A549 (cell line): ENCODE measurements around the gene UTP3. TPM values are rescaled to one million over a fixed set of nuclear protein-coding genes. Genes with fewer than 3 reads are reported as not detected.

Source experiments
- ATAC-seq, 2 experiments: fragments of 200-7000 bp in 1 of 2; fragments of >200 bp in 1 of 2; cut with Nextera tagmentation in 1 of 2; cut with Tn5 transposase in 1 of 2; 3 replicates each; pipeline versions ENCODE4 v1.8.0 to v1.9.1; 2018 to 2020; ENCODE audit warnings: mild to moderate bottlenecking in 1 of 2, moderate library complexity in 1 of 2
- CTCF ChIA-PET: fragments of 300-600 bp; sonication (Branson Sonifier 250); formaldehyde crosslinking; extraction: SDS; loops from one replicate; lab custom pipeline; 2021; ENCODE audit warnings: antibody characterized with exemption, inconsistent platforms; lab: Yijun Ruan, JAX
- POLR2A ChIA-PET: fragments of 350-600 bp; formaldehyde crosslinking; extraction: SDS; loops from one replicate; lab custom pipeline; 2021; ENCODE audit warnings: antibody characterized with exemption, inconsistent platforms; lab: Yijun Ruan, JAX
- DNase-seq, 2 experiments: peaks; one replicate each; pipeline versions ENCODE4 v3.0.0 to v3.0.0-alpha.2; 2011 to 2016; ENCODE audit warnings: low read depth in 1 of 2, low spot score in 1 of 2
- FAIRE-seq: peaks from 2 replicates; lab custom pipeline; 2011; peaks lifted over from hg19 to GRCh38; lab: Jason Lieb, UNC
- H3K27ac ChIP-seq, 2 experiments: fragments of >200 bp; sonication (Bioruptor Twin); formaldehyde crosslinking; 3 replicates each; pipeline ENCODE4 v1.5.1; 2016 to 2017
- H3K4me1 ChIP-seq: fragments of >200 bp; sonication (Bioruptor Twin); formaldehyde crosslinking; 3 replicates; pipeline ENCODE4 v1.6.1; 2016
- H3K4me2 ChIP-seq: fragments of >200 bp; sonication (Bioruptor Twin); formaldehyde crosslinking; 3 replicates; pipeline ENCODE4 v1.6.1; 2016
- H3K4me3 ChIP-seq: fragments of >200 bp; sonication (Bioruptor Twin); formaldehyde crosslinking; 3 replicates; pipeline ENCODE4 v1.5.1; 2016
- H3K9me3 ChIP-seq: fragments of >200 bp; sonication (Bioruptor Twin); formaldehyde crosslinking; 3 replicates; pipeline ENCODE4 v1.6.1; 2016
- ATOH8 ChIP-seq: fragments of 250-450 bp; sonication (Bioruptor Pico); IDR thresholded peaks from 2 replicates; pipeline ENCODE4 v1.5.0; 2020; ENCODE audit warnings: low read depth, mild to moderate bottlenecking, moderate library complexity
- CBX2 ChIP-seq: fragments of 200-600 bp; sonication (generic); IDR thresholded peaks from 2 replicates; pipeline ENCODE4 v1.6.1; 2016; ENCODE audit warnings: low read depth, mild to moderate bottlenecking, borderline replicate concordance
- CHD2 ChIP-seq: fragments of 150-350 bp; IDR thresholded peaks from 2 replicates; pipeline ENCODE4 v1.6.1; 2014; ENCODE audit warnings: low read length; ENCODE audit not compliant: partially characterized antibody
- EP300 ChIP-seq, 2 experiments: fragments of >200 bp; sonication (Bioruptor Twin); formaldehyde crosslinking; IDR thresholded peaks; 2 replicates in 1 of 2; 3 replicates in 1 of 2; pipeline ENCODE4 v1.6.1; 2016 to 2017
- FOXS1 ChIP-seq: fragments of 250-450 bp; sonication (Bioruptor Pico); IDR thresholded peaks from 2 replicates; pipeline ENCODE4 v1.5.0; 2020; ENCODE audit warnings: mild to moderate bottlenecking, moderate library complexity
- GATA3 ChIP-seq: IDR thresholded peaks from 2 replicates; pipeline ENCODE4 v1.6.1; 2012; ENCODE audit warnings: borderline replicate concordance
- HES2 ChIP-seq: fragments of >200 bp; sonication (Bioruptor Twin); formaldehyde crosslinking; IDR thresholded peaks from 2 replicates; pipeline ENCODE4 v1.6.1; 2016
- HEYL ChIP-seq: fragments of 250-450 bp; sonication (Bioruptor Pico); IDR thresholded peaks from 2 replicates; pipeline ENCODE4 v1.8.0; 2021; ENCODE audit warnings: mild to moderate bottlenecking, moderate library complexity
- HOXA7 ChIP-seq: fragments of 250-450 bp; sonication (Bioruptor Pico); IDR thresholded peaks from 2 replicates; pipeline ENCODE4 v1.5.0; 2020; ENCODE audit warnings: mild to moderate bottlenecking, moderate library complexity
- JUNB ChIP-seq: fragments of >200 bp; sonication (Bioruptor Twin); formaldehyde crosslinking; IDR thresholded peaks from 2 replicates; pipeline ENCODE4 v1.6.1; 2016
- KDM1A ChIP-seq: fragments of 200-600 bp; sonication (generic); IDR thresholded peaks from 2 replicates; pipeline ENCODE4 v1.6.1; 2016; ENCODE audit warnings: low read depth, mild to moderate bottlenecking
- KDM5A ChIP-seq: fragments of 200-600 bp; sonication (generic); IDR thresholded peaks from 2 replicates; pipeline ENCODE4 v1.6.1; 2016; ENCODE audit warnings: antibody characterized with exemption, mild to moderate bottlenecking
- MAX ChIP-seq: IDR thresholded peaks from 2 replicates; pipeline ENCODE4 v1.6.1; 2012
- NR3C1 ChIP-seq: fragments of >200 bp; sonication (Bioruptor Twin); formaldehyde crosslinking; IDR thresholded peaks from 3 replicates; pipeline ENCODE4 v1.6.1; 2017
- PBX3 ChIP-seq: IDR thresholded peaks from 2 replicates; pipeline ENCODE4 v1.6.1; 2012
- PHF8 ChIP-seq: fragments of 200-600 bp; sonication (generic); IDR thresholded peaks from 2 replicates; pipeline ENCODE4 v1.6.1; 2016; ENCODE audit warnings: low read depth, mild to moderate bottlenecking, antibody characterized with exemption, moderate library complexity, borderline replicate concordance
- POLR2A ChIP-seq: IDR thresholded peaks from 2 replicates; pipeline ENCODE4 v1.6.1; 2012; ENCODE audit warnings: mild to moderate bottlenecking, low read length
- RCOR1 ChIP-seq: fragments of 150-350 bp; IDR thresholded peaks from 2 replicates; pipeline ENCODE4 v1.6.1; 2014; ENCODE audit warnings: antibody characterized with exemption, low read length, low read depth
- RNF2 ChIP-seq: fragments of 200-600 bp; sonication (generic); IDR thresholded peaks from 2 replicates; pipeline ENCODE4 v1.6.1; 2016; ENCODE audit warnings: low read depth, mild to moderate bottlenecking, antibody characterized with exemption, moderate library complexity, borderline replicate concordance
- USF2 ChIP-seq: fragments of 450-650 bp; IDR thresholded peaks from 2 replicates; pipeline ENCODE4 v1.6.1; 2014; ENCODE audit warnings: antibody characterized with exemption
- ZC3H11A ChIP-seq: fragments of 450-650 bp; IDR thresholded peaks from 2 replicates; pipeline ENCODE4 v1.6.1; 2014; ENCODE audit warnings: antibody characterized with exemption, mild to moderate bottlenecking
- ZSCAN20 ChIP-seq: fragments of 250-450 bp; sonication (Bioruptor Pico); IDR thresholded peaks from 2 replicates; pipeline ENCODE4 v1.8.0; 2022; ENCODE audit warnings: mild to moderate bottlenecking, moderate library complexity
- WGBS: methylation state at CpG from one replicate; pipeline ENCODE4 v1.1.6; 2017; ENCODE audit errors: missing lambda C conversion rate; 5-methylcytosine and 5-hydroxymethylcytosine counted together
- polyA plus RNA-seq, 4 experiments: library from polyadenylated mRNA; depleted of rRNA in 3 of 4; stranded (reverse); fragments of >200 nt; fragmentation: RNase III in 1 of 4; extraction: RNeasy Plus Mini Kit Qiagen cat#74134 plus additional on column Dnase treatment in 1 of 4; gene quantifications; 2 replicates in 3 of 4; 3 replicates in 1 of 4; pipeline ENCODE4 v1.2.3, GENCODE V29; 2011 to 2017

UTP3 gene
- polyA plus RNA-seq, 2 of the 4 experiments (the other 2 are of a cell fraction), result 24.8 to 44.6 TPM

- no peak for DNase-seq
- FAIRE-seq, result no peak
- no peak for ATAC-seq
- H3K4me2 ChIP-seq, result no peak overlapping the region
- ChIA-PET POLR2A (no interaction called here), CTCF (no interaction called here)
- H3K4me3 ChIP-seq, result no peak overlapping the region
- WGBS, result 91% methylated on average over 3 of the region's 3 CpGs
- H3K9me3 ChIP-seq, result no peaks in the 10 kb centered on the region
- no peak overlapping the region for H3K27ac ChIP-seq
- no peak for TF ChIP-seq FOXS1 (CRISPR knock-in tag)
- TF ChIP-seq NR3C1, result no peak
- no peak for TF ChIP-seq JUNB
- TF ChIP-seq CHD2, result no peak
- no peak for TF ChIP-seq HES2
- TF ChIP-seq POLR2A, result no peak
- H3K4me1 ChIP-seq, result peaks cover 42% of the 10 kb centered on the region
Measured at GRCh38 chr4:70711599-70711998, 23.3 kb downstream of the UTP3 start.

- TF ChIP-seq KDM1A (no peak), USF2 (no peak), MAX (no peak), KDM5A (no peak), ZC3H11A (no peak), PBX3 (no peak), EP300 (IDR thresholded peaks at IDR 0.05) (no peak), CBX2 (no peak), GATA3 (no peak)
- Histone ChIP-seq H3K4me3 (no peak overlapping the region), H3K4me1 (peaks cover 37% of the 10 kb centered on the region), H3K27ac (no peak overlapping the region), H3K4me2 (no peak overlapping the region), H3K9me3 (no peaks in the 10 kb centered on the region)
- CTCF ChIA-PET, result no interaction called here
- DNase-seq, result no peak
- POLR2A ChIA-PET, result no interaction called here
- ATAC-seq, result no peak
- no peak for FAIRE-seq
- WGBS, result 94% methylated on average over 3 of the region's 3 CpGs
Measured at GRCh38 chr4:70712150-70712549, 23.8 kb downstream of the UTP3 start.

GRCh38 chr4:70712604-70713452, 24.5 kb downstream of the UTP3 start:
- ChIA-PET CTCF (no interaction called here), POLR2A (interaction anchor here (0.6 kb wide), 1 partner anchor 8 kb away, joined by 6 read pairs; no protein-coding TSS in a partner anchor)
- ATAC-seq (no peak), DNase-seq (no peak), FAIRE-seq (no peak)
- Histone ChIP-seq H3K4me2 (no peak overlapping the region), H3K4me1 (peaks cover 34% of the 10 kb centered on the region; the same call in 2 of the 3 replicates), H3K9me3 (no peaks in the 10 kb centered on the region), H3K27ac (peak overlapping the region in 1 of 2 experiments; percentile 0; a peak in 1 of 6 replicates), H3K4me3 (no peak overlapping the region)
- TF ChIP-seq ZC3H11A (no peak), KDM1A (no peak), PHF8 (no peak), RCOR1 (no peak), RNF2 (no peak), ZSCAN20 (CRISPR knock-in tag) (no peak), HEYL (CRISPR knock-in tag) (no peak), PBX3 (no peak), HOXA7 (CRISPR knock-in tag) (no peak), CBX2 (no peak), ATOH8 (CRISPR knock-in tag) (no peak)
- 85% methylated on average over 7 of the region's 7 CpGs for WGBS
